ENCODE data around the gene GAGE12H.
"Not testable (repeated sequence)": the region's sequence is repeated elsewhere in the genome, so short reads cannot be mapped to it uniquely, and the experiment has no call there.

Gene GAGE12H, protein sequence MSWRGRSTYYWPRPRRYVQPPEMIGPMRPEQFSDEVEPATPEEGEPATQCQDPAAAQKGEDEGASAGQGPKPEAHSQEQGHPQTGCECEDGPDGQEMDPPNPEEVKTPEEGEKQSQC

DNA sequence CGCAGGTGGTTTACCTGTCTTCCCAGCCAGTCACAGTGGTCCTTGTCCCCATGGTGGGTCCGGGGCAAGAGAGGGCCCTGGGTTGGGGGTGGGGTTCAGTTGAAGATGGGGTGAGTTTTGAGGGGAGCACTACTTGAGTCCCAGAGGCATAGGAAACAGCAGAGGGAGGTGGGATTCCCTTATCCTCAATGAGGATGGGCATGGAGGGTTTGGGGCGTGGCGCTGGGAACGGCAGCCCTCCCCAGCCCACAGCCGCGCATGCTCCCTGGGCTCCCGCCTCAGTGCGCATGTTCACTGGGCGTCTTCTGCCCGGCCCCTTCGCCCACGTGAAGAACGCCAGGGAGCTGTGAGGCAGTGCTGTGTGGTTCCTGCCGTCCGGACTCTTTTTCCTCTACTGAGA lies at the start of gene GAGE12H:
Gene GAGE12H (plus strand): TSS at position 301 of the 400 bp plus-strand sequence. CDS start 1,155 bp downstream, outside the sequence.
- not testable (repeated sequence) for DNase-seq

GRCh38 chrX:49531877-49532276 lies 47.9 kb upstream of the GAGE12H start, which contains the start of gene GAGE12C:
GAGE12C (plus strand) TSS chrX:49532177; CDS start chrX:49533332, 1,155 bp downstream.
- not testable (repeated sequence) for DNase-seq

DNA sequence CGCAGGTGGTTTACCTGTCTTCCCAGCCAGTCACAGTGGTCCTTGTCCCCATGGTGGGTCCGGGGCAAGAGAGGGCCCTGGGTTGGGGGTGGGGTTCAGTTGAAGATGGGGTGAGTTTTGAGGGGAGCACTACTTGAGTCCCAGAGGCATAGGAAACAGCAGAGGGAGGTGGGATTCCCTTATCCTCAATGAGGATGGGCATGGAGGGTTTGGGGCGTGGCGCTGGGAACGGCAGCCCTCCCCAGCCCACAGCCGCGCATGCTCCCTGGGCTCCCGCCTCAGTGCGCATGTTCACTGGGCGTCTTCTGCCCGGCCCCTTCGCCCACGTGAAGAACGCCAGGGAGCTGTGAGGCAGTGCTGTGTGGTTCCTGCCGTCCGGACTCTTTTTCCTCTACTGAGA lies 38.3 kb upstream of the GAGE12H start, which contains the start of gene GAGE12D:
Gene GAGE12D (plus strand): TSS at position 301 of the 400 bp plus-strand sequence. CDS start 1,155 bp downstream, outside the sequence.
- DNase-seq, result not testable (repeated sequence)

DNA sequence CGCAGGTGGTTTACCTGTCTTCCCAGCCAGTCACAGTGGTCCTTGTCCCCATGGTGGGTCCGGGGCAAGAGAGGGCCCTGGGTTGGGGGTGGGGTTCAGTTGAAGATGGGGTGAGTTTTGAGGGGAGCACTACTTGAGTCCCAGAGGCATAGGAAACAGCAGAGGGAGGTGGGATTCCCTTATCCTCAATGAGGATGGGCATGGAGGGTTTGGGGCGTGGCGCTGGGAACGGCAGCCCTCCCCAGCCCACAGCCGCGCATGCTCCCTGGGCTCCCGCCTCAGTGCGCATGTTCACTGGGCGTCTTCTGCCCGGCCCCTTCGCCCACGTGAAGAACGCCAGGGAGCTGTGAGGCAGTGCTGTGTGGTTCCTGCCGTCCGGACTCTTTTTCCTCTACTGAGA lies 28.8 kb upstream of the GAGE12H start, which contains the start of gene GAGE12E:
Gene GAGE12E (plus strand): TSS at position 301 of the 400 bp plus-strand sequence. CDS start 1,155 bp downstream, outside the sequence.
- not testable (repeated sequence) for DNase-seq

DNA sequence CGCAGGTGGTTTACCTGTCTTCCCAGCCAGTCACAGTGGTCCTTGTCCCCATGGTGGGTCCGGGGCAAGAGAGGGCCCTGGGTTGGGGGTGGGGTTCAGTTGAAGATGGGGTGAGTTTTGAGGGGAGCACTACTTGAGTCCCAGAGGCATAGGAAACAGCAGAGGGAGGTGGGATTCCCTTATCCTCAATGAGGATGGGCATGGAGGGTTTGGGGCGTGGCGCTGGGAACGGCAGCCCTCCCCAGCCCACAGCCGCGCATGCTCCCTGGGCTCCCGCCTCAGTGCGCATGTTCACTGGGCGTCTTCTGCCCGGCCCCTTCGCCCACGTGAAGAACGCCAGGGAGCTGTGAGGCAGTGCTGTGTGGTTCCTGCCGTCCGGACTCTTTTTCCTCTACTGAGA lies 19.2 kb upstream of the GAGE12H start, which contains the start of gene GAGE12F:
Gene GAGE12F (plus strand): TSS at position 301 of the 400 bp plus-strand sequence. CDS start 1,155 bp downstream, outside the sequence.
- DNase-seq, result not testable (repeated sequence)

DNA sequence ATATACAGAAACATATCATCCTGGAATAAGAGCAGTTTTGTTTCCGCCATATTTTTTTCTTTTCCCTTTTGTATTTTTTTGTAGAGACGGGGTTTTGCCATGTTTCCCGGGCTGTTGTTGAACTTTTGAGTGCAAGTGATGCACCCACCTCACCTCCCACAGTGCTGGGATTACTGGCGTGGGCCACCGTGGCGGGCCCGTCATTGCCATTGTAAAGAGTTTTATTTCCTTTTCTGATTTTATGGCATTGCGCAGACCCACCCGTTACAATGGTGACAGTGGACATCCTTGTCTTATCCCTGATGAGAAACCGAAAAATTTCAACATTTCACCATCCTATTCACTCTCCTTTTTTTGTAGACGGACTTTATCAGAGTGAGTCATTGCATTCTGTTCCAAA lies 11.0 kb upstream of the GAGE12H start:
- peak in 1 of 2 donors; percentile 1 for DNase-seq

GRCh38 chrX:49569152-49569551 lies 10.6 kb upstream of the GAGE12H start:
- DNase-seq, result not testable (repeated sequence)

- DNase-seq, result not testable (repeated sequence)
Observed at GRCh38 chrX:49570100-49570499, 9.6 kb upstream of the GAGE12H start, which contains the start of gene GAGE12G. GAGE12G (plus strand) TSS chrX:49570400; CDS start chrX:49571555, 1,155 bp downstream.

DNA sequence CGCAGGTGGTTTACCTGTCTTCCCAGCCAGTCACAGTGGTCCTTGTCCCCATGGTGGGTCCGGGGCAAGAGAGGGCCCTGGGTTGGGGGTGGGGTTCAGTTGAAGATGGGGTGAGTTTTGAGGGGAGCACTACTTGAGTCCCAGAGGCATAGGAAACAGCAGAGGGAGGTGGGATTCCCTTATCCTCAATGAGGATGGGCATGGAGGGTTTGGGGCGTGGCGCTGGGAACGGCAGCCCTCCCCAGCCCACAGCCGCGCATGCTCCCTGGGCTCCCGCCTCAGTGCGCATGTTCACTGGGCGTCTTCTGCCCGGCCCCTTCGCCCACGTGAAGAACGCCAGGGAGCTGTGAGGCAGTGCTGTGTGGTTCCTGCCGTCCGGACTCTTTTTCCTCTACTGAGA lies 9.4 kb downstream of the GAGE12H start, which contains the start of gene GAGE2A:
Gene GAGE2A (plus strand): TSS at position 301 of the 400 bp plus-strand sequence. CDS start 1,155 bp downstream, outside the sequence.
- not testable (repeated sequence) for DNase-seq

DNA sequence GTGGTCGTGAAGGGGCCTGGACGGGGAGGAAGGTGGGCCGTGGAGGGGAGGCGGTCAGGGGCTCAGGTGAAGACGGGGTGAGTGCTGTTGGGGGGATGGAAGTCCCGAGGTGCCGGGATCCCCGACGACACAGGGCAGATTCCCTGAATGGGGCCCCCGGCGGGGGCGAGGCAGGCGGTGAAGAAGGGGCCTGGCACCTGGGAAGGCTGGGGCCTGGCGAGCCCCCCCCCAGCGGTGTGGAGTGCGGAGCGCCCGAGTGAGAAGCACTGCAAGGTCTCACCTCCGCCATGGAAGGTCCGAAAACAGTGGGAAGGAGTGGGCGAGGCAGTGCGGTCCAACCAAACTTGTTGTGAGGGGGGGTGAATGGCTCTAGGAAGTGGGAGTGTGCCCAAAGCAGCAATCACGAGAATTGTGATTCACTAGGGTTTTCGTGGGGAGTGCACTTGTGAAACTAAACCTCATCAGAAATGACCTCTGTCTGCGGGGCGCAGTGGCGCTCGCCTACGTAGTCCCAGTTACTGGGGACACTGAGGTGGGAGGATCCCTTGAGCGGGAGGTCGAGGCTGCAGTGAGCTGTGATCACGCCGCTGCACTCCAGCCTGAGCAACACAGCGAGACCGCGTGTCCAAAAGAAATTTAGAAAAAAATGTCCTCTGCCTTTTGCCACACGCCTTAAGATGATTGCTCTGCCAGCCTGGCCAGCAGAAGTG lies 10.2 kb downstream of the GAGE12H start:
- DNase-seq, result not testable (repeated sequence)

DNA sequence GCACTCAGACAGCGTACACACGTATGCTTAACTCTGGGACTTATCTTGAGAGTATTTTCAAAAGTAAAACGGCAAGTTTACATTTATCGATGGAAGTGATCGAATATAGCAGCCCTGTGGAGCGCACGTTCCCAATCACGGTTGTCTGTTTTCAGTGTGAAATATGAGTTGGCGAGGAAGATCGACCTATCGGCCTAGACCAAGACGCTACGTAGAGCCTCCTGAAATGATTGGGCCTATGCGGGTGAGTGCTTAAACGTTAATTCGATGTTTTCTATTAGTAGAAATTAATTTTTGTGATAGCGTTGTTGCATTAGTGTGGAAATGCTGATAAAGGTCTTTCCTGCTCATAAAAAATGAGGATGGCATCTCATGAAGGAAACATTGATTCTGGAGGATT lies 10.7 kb downstream of the GAGE12H start:
- DNase-seq, result not testable (repeated sequence)

- not testable (repeated sequence) for DNase-seq
Observed at GRCh38 chrX:49598720-49599119, 19.0 kb downstream of the GAGE12H start, which contains the start of gene GAGE1. GAGE1 (plus strand) TSS chrX:49599020; CDS start chrX:49600175, 1,155 bp downstream.

GRCh38 chrX:49610718-49611310 lies 31.1 kb downstream of the GAGE12H start:
- no peak for DNase-seq

- no peak for DNase-seq
Observed at GRCh38 chrX:49618574-49618973, 38.8 kb downstream of the GAGE12H start.

DNA sequence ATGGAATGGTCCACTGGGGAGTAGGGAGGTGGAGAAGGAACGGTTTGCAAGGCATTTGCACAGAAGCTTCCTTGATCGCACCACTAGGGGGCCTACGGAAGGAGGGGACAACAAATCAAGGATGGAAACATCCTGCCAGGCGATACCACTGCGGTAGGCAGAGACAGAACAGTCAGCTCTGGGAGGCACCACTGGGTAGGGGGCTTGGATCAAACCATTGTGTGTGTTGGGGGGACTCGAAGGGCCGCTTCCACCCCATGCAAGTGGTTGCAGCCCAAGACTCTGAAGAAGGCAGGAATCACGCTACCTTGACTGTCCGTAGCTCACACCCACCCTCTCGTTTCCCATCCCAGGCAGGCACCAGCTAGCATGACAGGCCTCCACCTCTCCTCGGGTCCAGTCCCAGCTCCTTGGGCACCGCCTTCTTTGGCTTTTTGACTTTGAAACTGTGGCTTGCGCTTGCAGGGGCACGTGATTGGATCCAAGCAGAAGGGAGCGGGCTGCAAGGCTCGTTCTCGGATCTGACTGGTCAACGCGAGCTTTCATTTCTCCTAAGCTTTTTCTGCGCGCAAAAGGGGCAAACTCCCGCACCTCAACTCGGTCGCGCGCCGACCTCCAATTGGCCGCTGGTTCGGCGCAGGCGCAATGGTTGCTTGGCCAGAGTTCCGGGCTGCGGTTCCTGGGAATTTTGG lies 47.5 kb downstream of the GAGE12H start:
- DNase-seq, result peak; percentile 19 to 22
